Thymus (tissue), 11 donors: Measurements from ENCODE around the gene PPM1E. TPM values are rescaled to one million over a fixed set of nuclear protein-coding genes. Genes with fewer than 3 reads are reported as not detected.

Source experiments
- DNase-seq, 9 donors: peaks; one replicate each; pipeline ENCODE4 v3.0.0-alpha.2; 2013; ENCODE audit warnings: low spot score in 9 of 9, low read depth in 6 of 9, missing footprints in 1 of 9
- H3K27ac ChIP-seq, 2 donors: one replicate each; pipeline ENCODE4 v1.5.1; 2013; ENCODE audit warnings: control low read depth in 1 of 2, low read depth in 1 of 2, low read length in 1 of 2, mild to moderate bottlenecking in 1 of 2, moderate library complexity in 1 of 2
- H3K27me3 ChIP-seq, 2 donors: one replicate each; pipeline ENCODE4 v1.5.1; 2013; ENCODE audit warnings: low read length in 1 of 2; ENCODE audit not compliant: control insufficient read depth in 2 of 2, insufficient read depth in 1 of 2
- H3K36me3 ChIP-seq, 2 donors: one replicate each; pipeline ENCODE4 v1.5.1; 2013; ENCODE audit warnings: low read length in 1 of 2, mild to moderate bottlenecking in 1 of 2, moderate library complexity in 1 of 2; ENCODE audit not compliant: control insufficient read depth in 2 of 2, insufficient read depth in 2 of 2
- H3K4me1 ChIP-seq, 2 donors: one replicate each; pipeline ENCODE4 v1.5.1; 2013; ENCODE audit warnings: low read length in 2 of 2; ENCODE audit not compliant: control insufficient read depth in 2 of 2, insufficient read depth in 2 of 2
- H3K4me3 ChIP-seq, 2 donors: one replicate each; pipeline ENCODE4 v1.5.1; 2013; ENCODE audit warnings: low read length in 2 of 2, control low read depth in 1 of 2, mild to moderate bottlenecking in 1 of 2
- H3K9me3 ChIP-seq, 2 donors: one replicate each; pipeline ENCODE4 v1.5.1; 2013; ENCODE audit warnings: low read length in 1 of 2, mild to moderate bottlenecking in 1 of 2; ENCODE audit not compliant: control insufficient read depth in 2 of 2, insufficient read depth in 1 of 2
- WGBS: extraction: QIAGEN DNeasy Blood & Tissue Kit; methylation state at CpG from one replicate; pipeline ENCODE4 v1.1.7; 2013; 5-methylcytosine and 5-hydroxymethylcytosine counted together
- polyA plus RNA-seq: library from polyadenylated mRNA; stranded (reverse); fragments of 200-250 nt; gene quantifications from one replicate; pipeline ENCODE4 v1.2.3, GENCODE V29; 2013
- total RNA-seq: library from RNA; stranded (reverse); fragments of 120-200 nt; gene quantifications from one replicate; pipeline ENCODE4 v1.2.4, GENCODE V29; 2013
- donor health status: healthy.

PPM1E gene
- total and polyA plus RNA-seq, 2 donors = 0.14 to 0.30 TPM

DNA sequence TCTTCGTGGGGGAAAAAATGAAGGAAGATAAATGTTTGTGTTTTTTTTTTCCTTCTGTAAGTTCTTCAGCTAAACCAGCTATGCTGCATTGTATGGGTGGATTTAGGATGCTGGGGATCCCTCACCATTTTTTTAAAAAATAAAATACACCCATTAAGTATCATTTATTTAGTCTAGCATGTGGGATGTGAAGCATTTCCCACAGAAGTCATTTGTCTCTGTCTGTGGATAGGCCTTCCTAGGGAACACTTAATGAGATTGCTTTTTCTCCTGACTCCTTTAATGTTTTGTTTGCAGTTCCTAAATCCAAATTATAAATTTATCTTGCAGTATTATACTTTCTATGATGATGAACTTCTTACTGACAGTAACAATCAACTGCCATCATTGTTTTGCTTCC, 146.7 kb downstream of the PPM1E start:
- Histone ChIP-seq H3K4me1 (no peaks in the 10 kb centered on the region), H3K9me3 (no peaks in the 10 kb centered on the region), H3K27me3 (no peaks in the 10 kb centered on the region), H3K4me3 (no peak overlapping the region), H3K36me3 (no peaks in the 10 kb centered on the region), H3K27ac (no peak overlapping the region)
- no peak for DNase-seq
- WGBS = 93% methylated on average over 1 of the region's 1 CpG

DNA sequence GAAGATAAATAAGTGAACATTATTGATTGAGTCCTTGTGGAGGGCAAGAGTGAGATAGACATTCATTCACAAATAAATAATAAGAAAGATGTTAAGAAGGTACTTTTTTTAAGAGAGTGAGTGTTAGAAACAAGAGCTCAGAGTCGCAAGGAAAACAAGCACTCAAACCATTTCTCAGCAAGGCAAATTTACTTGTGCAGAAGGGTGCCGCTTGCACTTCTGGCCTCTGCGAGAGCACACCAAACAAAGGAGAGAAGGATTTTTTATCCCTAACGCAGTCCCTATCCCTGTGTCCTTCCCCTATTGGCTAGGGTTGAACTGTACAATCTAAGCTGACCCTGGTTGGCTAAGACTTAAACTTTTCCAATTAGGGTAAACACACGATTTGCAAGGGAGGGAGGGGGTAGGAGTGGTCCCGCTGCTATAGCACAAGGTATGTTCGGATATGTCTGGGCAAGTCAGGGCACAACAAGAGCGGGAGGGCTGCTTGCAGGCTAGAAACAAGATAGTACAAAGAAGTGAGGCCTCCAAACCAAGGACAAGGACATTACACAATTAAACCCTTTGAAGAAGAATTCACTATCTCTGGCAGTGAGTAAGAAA, 156.2 kb downstream of the PPM1E start:
- Histone ChIP-seq H3K27ac (no peak overlapping the region), H3K9me3 (peaks cover 0 to 5% of the 10 kb centered on the region in 2 donors), H3K27me3 (no peaks in the 10 kb centered on the region), H3K4me1 (no peaks in the 10 kb centered on the region), H3K4me3 (no peak overlapping the region), H3K36me3 (no peaks in the 10 kb centered on the region)
- 97% methylated on average over 8 of the region's 8 CpGs for WGBS
- no peak for DNase-seq

DNA sequence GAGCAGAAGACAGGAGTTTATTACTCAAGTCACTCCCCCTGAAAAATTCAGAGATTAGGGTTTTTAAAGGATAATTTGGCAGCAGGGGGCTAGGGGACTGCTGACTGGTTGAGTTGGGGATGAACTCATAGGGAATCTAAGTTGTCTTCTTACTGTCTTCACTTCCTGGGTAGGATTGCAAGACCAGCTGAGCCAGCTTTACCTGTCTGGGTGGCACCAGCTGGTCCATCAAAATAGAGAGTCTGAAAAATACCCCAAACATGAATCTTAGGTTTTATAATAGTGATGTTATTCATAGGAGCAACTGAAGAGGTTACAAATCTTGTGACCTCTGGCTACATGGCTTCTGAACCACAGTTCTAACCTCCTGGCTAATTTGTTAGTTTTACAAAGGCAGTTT, 157.9 kb downstream of the PPM1E start:
- Histone ChIP-seq H3K27me3 (no peaks in the 10 kb centered on the region), H3K4me1 (no peaks in the 10 kb centered on the region), H3K27ac (no peak overlapping the region), H3K36me3 (no peaks in the 10 kb centered on the region), H3K9me3 (peaks cover 0 to 5% of the 10 kb centered on the region in 2 donors), H3K4me3 (no peak overlapping the region)
- DNase-seq = no peak

- H3K4me3 ChIP-seq = no peak overlapping the region
- no peaks in the 10 kb centered on the region for H3K27me3 ChIP-seq
- no peak overlapping the region for H3K27ac ChIP-seq
- WGBS = 90% methylated on average over 2 of the region's 2 CpGs
- H3K4me1 ChIP-seq = no peaks in the 10 kb centered on the region
- H3K9me3 ChIP-seq = peaks cover 0 to 5% of the 10 kb centered on the region in 2 donors
- no peaks in the 10 kb centered on the region for H3K36me3 ChIP-seq
- DNase-seq = no peak
These were observed 158.5 kb downstream of the PPM1E start for GRCh38 chr17:58913971-58914769.

- 97% methylated on average over 1 of the region's 1 CpG for WGBS
- Histone ChIP-seq H3K4me1 (no peaks in the 10 kb centered on the region), H3K4me3 (no peak overlapping the region), H3K27ac (no peak overlapping the region), H3K27me3 (no peaks in the 10 kb centered on the region), H3K36me3 (no peaks in the 10 kb centered on the region), H3K9me3 (no peaks in the 10 kb centered on the region)
- DNase-seq = no peak
These were observed 161.6 kb downstream of the PPM1E start for GRCh38 chr17:58917228-58917627.

- Histone ChIP-seq H3K4me3 (no peak overlapping the region), H3K4me1 (no peaks in the 10 kb centered on the region), H3K27ac (no peak overlapping the region), H3K27me3 (no peaks in the 10 kb centered on the region), H3K9me3 (no peaks in the 10 kb centered on the region), H3K36me3 (no peaks in the 10 kb centered on the region)
- no peak for DNase-seq
- WGBS = 89% methylated on average over 2 of the region's 2 CpGs
These were observed 162.4 kb downstream of the PPM1E start for GRCh38 chr17:58918072-58918471.

DNA sequence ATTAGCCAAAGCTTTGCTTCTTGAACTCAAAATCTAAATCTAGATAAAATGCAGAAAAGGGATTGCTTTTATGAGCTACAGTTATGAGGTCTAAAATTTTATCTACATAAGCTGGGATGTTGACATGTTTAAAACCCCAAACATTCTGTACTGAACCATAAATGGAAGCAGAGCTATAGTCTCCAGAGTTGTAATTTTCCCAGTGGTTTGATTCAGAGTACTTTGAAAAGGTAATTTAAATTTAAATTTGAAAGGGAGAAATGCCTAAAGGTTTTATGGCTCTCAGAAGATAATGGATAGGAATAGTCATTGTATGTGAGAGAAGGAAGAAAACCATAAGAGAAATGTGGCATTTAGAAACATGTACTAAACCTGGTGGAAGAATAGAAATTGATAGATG, 163.2 kb downstream of the PPM1E start:
- H3K9me3 ChIP-seq = no peaks in the 10 kb centered on the region
- H3K27ac ChIP-seq = no peak overlapping the region
- DNase-seq = no peak
- no peaks in the 10 kb centered on the region for H3K36me3 ChIP-seq
- no peaks in the 10 kb centered on the region for H3K4me1 ChIP-seq
- H3K4me3 ChIP-seq = no peak overlapping the region
- H3K27me3 ChIP-seq = no peaks in the 10 kb centered on the region

GRCh38 chr17:58920773-58921172, 165.1 kb downstream of the PPM1E start:
- H3K27ac ChIP-seq = no peak overlapping the region
- no peaks in the 10 kb centered on the region for H3K4me1 ChIP-seq
- DNase-seq = no peak
- no peak overlapping the region for H3K4me3 ChIP-seq
- no peaks in the 10 kb centered on the region for H3K9me3 ChIP-seq
- H3K27me3 ChIP-seq = no peaks in the 10 kb centered on the region
- H3K36me3 ChIP-seq = no peaks in the 10 kb centered on the region

DNA sequence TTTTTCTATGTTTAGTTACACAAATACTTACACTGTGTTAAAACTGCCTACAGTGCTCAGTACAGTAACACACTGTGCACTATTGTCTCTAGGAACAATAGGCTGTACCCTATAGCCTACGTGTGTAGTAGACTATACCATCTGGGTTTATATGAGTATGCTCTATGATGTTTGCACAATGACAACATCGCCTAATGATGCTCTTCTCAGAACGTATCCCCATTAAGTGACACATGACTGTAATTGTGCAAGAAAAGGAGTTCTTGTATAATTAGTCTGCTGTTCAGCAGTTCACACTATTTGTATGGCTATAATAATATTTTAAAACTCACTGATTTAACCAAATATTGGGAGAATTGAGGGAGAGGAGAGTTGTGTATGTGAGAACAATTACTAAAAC, 177.3 kb downstream of the PPM1E start:
- H3K36me3 ChIP-seq = no peaks in the 10 kb centered on the region
- H3K9me3 ChIP-seq = no peaks in the 10 kb centered on the region
- H3K27ac ChIP-seq = no peak overlapping the region
- no peak for DNase-seq
- H3K27me3 ChIP-seq = no peaks in the 10 kb centered on the region
- no peaks in the 10 kb centered on the region for H3K4me1 ChIP-seq
- WGBS = 98% methylated on average over 3 of the region's 3 CpGs
- no peak overlapping the region for H3K4me3 ChIP-seq
